GM21515 (cell line): Measurements from ENCODE around the gene FNDC10.
"Not testable (repeated sequence)": the region's sequence is repeated elsewhere in the genome, so short reads cannot be mapped to it uniquely, and the experiment has no call there.

Source experiments
- ATAC-seq: cut with Tn5 transposase; IDR thresholded peaks from one replicate; pipeline ENCODE4 v1.9.1; 2021; ENCODE audit not compliant: unreplicated experiment

Gene FNDC10

DNA sequence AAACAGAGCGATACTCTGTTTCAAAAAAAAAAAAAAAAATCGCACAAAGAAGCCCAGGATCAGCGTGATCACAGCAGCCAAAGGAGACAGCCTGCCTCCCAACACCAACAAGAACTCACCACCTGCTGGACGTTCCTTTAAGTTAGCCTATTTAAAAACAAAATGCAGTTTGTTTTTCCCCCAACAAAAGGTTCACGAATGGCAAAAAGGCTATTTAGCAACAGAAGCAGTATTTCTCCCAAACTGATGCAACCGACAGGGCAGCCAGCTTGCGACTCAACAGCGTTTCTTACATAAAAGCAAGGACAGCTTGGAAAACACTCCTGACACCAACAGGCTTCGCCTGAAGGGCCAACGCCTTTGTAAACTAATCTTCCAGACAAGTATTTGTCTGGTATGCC is 32.0 kb downstream of the FNDC10 start:
- no peak for ATAC-seq

DNA sequence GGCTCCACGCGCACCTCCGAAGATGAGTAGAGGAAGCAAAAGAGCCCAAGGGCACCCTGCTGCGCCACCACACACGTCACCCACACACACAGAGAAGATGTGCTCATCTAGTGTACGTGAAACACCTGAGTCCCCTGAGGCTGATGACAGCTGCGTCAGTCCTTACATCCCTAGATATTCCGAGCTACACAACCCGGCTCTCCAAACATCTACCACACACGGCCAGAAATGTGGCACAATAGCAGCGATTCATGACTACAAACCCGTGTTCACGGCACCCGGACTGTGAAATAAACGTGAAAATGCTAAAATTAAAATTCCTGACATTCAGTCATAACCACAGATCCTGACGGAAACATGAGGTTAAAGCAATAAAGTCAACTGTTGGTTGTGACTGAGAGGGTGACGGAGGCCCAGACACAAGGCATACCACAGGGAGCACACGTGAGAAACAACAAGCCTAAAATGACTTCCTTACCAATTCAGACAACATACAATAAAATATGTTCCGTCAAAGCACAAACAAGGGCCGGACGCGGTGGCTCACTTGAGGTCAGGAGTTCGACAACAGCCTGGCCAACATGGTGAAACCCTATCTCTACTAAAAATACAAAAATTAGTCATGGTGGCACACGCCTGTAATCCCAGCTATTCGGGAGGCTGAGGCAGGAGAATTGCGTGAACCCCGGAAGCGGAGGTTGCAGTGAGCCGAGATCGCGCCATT is 32.6 kb downstream of the FNDC10 start:
- ATAC-seq: no peak

DNA sequence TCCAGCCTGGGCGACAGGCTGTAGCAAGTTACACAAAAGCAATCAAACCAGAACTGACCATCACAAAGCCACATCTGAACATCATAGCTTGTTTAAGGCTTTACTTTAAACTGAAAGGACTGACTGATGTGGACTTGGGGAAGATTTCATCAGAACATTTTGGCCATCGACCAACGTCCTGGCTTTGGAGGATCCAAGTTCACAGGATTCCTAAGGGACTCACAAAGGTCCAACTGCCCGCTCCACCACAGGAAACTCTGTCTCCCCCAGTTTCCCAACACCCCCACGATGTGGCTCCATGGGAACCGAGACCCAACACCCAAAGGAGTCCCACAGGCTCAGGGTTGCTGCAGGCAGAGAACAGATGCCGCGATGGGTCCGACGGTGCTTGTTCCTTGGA is 34.6 kb downstream of the FNDC10 start:
- no peak for ATAC-seq

DNA sequence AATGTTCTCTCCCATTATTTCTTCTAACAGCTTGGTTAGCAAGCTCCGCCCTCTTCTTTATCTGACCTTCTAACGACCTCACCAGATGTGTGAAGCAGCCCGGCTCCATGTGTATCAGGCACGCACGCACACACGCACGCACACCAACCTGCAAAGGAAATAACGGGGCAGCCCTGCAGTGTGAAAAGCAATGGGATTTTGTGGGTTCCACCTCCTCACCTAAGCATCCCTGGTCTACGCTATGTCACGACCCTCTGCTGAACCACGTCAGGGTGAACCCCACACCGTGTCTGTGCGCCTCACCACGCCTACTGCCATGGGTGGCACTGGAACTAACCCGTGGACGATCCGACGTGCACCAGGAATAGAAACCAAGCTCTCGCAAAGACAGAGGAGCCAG is 35.7 kb downstream of the FNDC10 start:
- ATAC-seq: no peak

DNA sequence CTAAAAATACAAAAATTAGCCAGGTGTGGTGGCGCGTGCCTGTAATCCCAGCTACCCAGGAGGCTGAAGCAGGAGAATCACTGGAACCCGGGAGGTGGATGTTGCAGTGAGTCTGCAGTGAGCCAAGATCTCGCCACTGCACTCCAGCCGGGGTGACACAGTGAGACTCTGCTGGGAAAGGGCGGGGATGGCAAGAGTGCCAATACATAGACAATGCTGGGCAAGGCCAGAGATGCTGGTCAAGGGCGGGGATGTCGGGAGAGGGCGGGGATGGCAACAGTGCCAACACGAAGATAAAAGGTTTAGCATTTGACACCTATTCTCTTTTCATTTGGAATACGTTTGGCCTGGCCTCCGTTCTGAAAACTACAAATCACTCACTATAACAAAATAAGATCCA is 36.2 kb downstream of the FNDC10 start:
- ATAC-seq: no peak

DNA sequence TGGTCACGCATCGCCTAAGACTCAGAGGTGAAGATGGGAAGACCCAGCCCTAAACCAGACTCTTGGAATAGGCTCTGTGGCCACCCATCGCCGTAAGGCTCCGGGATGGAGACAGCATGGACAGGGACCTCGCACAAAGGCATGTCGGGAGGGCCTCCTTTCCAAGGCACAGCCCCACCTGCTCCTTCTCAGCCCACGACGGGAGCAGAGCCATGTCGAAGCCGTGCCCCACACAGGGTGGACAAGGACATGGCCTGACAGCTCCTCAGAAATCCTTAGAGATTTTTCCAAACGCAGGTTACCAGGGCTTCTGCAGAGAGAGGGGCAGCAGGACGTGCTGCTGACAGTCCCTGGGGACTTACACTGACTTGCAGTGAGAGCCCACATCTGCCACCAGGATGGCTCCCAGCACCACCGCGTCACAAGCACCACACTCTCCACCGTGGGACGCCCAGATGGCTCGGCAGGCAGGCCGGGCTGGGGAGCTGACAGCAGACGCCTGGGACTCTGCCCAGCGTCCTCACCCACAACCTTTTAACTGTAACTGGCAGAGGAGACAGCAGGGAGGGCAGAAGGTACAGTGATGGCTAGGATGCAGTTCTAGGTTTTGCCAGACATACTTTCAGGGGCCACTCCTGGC is 37.3 kb downstream of the FNDC10 start:
- ATAC-seq: no peak

DNA sequence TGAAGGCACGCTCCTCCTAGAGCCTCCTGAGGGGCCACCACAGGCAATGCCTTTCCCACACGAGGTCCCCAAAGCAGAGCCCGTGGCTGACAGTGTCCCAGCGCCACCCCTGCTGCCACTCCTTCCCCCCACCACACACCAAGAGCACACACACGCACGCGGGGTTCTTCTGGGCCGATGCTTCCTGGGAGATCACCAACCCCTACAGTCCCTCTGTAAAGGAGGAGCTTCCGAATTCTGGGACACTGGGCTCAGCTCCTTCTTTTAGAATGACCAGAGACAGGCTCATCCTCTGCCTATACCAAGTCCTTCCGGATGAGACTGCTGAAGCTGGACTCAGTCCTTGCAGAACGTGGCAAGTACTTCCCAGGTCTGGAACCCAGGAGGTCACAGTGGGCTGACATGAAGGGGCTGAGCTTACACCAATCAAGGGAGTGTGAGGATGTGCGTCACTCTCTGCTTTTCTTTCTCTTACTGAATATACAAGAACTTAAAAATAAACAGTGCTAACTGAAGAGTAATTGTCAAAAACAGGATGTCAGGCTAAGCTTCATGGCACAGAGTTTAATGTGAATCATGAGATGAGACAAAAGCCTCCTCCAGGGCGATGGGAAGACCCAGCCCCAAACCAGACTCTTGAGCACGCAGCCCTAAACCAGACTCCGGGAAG is 38.0 kb downstream of the FNDC10 start:
- ATAC-seq: no peak

DNA sequence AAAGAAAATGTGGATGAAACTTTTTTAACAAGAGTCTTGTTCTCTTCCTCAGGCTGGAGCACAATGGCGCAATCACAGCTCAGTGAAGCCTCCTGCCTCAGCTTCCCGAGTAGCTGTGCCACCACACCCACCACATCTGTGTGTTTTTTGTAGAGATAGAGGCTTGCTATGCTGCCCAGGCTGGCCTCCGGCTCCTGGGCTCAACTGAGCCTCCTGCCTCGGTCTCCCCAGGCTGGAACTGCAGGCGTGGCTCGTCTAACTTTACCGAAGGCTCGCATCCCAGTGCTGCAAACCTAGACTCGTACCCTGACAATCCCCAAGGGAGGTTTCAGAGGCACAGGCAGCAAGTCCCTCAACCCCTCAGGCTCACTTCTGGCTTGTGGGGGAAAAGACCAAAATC is 39.8 kb downstream of the FNDC10 start:
- no peak for ATAC-seq

DNA sequence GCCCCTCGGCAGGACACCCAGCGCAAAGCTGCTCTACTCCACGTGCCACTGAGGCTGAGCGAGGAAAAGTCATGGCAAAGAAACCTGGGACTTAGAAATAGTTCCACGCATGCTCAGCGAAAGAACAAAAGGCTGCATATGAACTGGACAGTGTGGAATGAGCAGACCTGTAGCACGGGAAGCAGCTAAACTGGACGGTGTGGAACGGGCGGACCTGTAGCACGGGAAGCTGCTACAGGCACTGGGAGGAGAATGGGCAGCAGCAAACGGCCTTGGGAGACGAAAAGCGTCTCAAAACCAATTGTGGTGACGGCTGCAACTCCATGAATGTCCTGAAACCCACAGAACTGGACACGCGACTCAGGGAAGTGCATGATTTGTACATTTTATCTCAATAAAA is 40.9 kb downstream of the FNDC10 start:
- ATAC-seq: no peak

DNA sequence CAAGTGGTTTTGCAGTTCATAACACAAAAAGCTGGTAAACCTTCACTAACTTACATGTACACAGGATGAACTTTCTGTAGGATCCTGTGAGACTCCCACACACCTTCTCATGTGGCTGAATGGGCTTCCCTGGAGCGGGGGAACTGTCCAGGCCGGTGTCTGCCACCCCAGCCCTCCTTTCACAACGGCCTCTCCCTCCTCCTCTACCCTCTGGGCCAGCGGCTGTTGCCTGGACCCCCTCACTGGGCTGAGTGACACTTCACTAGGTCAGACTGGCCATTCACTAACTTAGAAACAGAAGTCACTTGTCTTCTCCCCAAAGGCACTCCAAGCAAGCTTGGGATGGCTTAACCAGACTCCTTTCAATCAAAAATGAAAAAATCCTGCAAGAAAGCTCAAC is 41.3 kb downstream of the FNDC10 start:
- ATAC-seq: no peak

DNA sequence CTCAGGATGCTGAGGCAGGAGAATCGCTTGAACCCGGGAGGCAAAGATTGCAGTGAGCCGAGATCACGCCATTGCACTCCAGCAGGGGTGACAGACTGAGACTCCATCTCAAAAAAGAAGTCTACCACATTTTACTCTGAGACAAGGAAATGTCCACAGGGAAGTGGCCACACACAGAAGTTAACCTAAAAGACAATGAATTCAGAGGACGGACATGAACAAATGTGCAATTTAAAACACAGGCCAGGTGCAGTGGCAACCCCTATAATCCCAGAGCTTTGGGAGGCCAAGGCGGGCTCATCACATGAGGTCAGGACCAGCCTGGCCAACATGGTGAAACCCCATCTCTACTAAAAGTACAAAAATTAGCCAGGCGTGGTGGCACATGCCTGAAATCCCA is 42.2 kb downstream of the FNDC10 start:
- ATAC-seq: not testable (repeated sequence)

DNA sequence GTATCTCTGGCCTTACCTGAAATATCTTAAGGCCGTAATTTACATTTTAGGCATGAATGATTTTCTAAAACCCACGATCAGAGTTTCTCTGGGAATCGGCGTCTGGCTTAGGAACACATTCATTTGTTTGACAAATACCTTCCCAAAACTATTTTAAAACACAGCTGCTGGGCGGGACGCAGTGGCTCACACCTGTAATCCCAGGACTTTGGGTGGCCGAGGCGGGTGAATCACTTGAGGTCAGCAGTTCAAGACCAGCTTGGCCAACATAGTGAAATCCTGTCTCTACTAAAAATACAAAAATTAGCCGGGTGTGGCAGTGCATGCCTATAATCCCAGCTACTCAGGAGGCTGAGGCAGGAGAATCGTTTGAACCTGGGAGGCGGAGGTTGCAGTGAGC is 43.0 kb downstream of the FNDC10 start:
- not testable (repeated sequence) for ATAC-seq

DNA sequence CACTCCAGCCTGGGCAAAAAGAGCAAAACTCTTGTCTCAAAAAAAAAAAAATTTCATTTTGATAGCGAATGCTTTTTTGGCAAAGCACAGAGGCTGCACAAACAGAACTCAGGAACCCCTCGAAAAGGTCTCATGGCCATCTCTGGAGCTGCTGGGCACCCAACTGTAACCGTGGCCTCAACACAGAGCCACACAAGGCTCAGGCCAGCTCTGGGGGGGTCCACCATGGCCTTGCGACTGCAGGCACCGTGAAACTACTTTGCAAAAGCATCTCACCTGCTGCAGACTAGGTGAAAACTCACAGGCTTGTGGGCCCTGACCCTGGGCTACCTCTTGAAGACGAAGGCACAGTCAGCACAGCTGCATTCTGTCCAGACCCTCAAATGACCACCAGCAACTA is 43.4 kb downstream of the FNDC10 start:
- ATAC-seq: no peak

DNA sequence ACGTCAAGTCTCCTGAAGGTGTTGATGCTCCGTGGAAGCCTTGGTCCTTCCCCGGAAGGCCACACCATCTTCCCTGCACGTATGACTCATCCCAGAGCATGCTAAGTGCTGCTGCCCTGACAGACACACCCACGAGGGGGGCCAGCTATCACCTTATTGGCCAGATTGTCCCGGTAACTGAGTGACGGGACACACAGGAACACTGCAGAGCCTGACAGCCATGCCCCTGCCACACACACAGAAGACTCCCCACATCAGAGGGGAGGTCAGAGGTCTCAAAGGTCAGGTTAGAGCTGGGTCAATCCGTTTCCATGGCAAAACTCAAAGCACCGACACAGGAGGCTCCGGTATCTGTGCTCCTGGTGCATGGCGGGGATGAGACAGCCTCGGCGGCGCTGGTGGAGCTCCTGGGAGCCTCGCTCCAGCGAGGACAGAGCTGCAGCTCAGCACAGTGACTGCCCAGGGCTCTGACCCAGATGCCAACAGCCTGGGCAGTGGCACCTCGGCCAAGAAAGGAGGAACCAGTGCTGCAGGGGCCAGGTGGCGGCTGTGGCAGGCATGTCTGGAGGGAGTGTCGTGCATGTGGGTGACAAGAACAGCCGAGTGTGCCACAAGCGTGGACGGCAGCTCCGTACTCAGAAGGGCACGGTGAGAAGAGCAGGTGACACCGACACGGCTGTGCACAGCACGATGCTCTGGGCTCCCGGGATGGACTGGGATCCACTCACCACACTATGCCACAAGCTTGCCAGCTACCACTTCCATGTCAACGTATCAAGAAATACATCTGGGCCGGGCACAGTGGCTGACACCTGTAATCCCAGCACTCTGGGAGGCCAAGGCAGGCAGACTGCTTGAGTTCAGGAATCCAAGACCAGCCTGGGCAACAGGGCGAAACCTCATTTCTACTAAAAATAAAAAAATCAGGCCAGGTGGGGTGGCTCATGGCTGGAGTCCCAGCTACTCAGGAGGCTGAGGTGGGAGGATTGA is 44.7 kb downstream of the FNDC10 start:
- no peak for ATAC-seq

DNA sequence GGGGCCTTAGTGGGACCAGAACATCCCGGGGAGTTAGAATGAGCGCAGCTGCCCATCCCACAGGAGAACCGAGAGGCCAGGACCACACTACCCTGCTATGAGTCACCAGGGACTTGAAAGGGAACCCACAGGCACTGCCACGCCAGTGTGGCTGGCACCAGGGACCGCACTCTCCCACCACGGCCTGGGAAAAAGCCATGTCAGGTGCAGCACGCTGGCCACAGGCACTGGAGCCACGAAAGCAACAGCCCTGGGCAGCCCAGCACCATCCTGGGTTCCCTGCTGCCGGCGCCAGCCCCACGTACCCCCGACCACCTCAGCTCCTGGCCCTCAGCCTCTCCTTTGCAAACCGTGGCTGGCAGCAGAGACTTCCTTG is 45.4 kb downstream of the FNDC10 start:
- no peak for ATAC-seq

DNA sequence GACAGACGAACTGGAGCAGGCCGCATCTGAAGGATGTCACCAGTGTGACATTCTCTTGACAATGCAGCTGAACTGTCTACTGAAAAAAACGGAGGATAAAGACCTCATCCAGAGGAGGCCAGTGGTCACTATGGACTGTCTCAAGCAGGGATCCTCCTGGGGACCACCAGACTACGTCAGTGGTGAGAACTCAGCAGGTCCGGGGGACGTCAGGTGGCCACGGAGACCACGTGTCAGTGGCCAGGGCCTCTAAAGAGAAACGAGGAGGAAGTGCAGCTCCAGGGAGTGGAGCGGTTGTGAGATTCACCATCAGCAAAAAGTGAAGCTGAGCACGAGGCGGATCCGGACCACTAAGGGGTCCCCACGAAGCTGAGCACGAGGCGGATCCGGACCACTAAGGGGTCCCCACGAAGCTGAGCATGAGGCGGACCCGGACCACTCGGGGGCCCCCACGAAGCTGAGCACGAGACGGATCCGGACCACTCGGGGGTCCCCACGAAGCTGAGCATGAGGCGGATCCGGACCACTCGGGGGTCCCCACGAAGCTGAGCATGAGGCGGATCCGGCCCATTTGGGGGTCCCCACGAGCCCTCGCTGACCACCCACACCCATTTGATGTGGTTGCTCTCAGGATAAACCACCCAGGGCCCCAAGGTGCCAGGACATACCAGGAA is 46.0 kb downstream of the FNDC10 start:
- ATAC-seq: no peak

DNA sequence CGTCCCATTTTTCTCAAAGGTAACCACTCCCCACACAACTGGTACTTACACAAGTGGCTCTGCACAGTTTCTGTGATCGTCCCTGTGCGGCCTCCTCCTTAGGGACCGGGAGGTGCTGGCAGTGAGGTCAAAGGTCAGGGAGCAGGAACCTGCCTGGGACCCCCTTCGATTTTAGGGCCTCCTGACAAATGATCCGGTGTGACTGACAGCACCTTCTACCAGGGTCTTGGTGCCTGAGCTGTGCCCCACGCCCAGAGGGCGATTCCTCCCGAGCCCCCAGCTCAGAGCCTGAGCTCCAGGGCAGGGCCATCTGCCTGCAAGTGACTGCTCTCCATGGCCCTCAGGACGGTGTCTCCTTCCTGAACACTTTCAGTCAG is 47.7 kb downstream of the FNDC10 start:
- ATAC-seq: no peak

DNA sequence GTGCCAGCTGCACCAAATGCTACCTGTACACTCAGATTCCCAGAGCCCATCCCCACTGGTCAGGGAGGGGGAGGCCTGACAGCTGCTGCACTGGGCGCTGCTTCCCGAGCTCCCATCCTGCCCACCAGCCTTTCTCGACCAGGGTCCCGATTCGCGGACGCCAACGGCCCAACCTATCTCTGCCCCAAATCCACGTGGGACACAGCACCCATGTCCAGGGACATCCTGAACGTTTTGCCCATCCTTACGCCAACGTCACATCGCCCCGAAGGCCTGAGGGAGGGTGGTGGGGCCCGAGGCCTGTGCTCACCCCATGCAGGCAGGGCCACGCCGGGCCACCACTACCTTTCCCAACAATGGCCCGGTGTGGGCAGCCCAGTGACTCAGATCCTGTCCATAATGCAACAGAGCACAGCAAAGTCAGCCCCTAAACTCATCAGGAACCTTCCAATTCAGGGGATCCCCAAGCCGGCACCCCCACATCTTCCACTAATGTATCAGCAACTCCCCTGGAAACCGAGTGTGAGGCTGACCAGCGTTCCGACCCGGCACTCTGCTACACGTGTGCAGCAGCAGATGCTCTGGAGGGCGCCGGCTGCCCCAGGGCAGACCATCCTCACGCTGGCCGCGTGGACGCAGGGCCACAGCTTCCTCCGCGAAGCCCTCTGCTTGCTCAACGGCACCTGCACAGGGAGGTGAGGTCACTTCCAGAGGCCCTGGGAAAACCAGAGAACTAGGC is 48.2 kb downstream of the FNDC10 start:
- ATAC-seq: no peak

DNA sequence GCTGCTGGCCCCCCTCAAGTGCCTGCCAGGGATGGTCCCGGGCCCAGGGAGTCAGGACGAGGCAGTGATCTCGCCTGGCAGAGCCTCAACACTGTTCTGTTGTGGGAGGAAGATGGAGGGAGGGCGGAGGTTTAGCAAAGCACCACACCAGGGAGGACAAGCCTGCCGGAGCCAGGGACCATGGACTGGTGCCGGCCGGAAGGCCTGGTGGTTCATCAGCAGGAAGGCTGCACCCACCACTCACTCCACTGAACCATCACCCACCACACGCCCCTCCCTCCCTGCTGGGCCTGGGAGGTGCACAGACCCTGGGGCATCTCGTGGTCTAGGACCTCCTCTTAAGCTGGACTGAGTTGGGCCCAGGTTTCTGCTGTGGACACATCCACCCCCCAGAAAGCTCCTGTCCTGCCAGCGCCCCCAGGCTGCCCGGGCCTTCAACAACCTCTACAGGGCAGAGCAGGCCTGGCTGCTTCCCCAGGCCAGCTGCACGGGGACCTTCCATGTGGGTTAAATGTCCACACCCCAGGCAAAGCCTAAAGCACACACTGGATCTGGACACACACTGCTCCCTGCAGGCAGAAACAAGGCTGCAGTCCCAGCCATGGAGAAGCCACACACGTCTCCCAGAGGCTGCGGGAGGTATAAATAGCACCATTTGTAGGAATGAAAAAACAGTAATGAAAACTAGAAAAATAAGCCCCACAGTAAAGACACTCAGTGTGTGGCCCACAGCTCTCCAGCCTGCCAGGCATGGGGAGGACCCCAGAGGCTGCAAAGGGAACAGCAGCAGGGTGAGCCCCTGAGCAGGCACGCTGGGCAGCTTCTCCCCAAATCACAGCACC is 49.1 kb downstream of the FNDC10 start:
- no peak for ATAC-seq
